SK-N-MC (cell line): ENCODE results near the gene RPL14.

Source experiments
- FOXP2 ChIP-seq: optimal IDR thresholded peaks from 2 replicates; pipeline ENCODE3; 2011; ENCODE audit warnings: mild to moderate bottlenecking, moderate library complexity; ENCODE audit not compliant: insufficient read depth; ENCODE audit errors: extremely low read length, control extremely low read depth
- POLR2AphosphoS5 ChIP-seq: IDR thresholded peaks from 2 replicates; pipeline ENCODE4 v1.6.1; 2012; ENCODE audit warnings: mild to moderate bottlenecking, low read depth, low read length, borderline replicate concordance

GRCh38 chr3:40453933-40454332 lies 3.2 kb upstream of the RPL14 start:
- no peak for TF ChIP-seq POLR2AphosphoS5
- TF ChIP-seq FOXP2, result no peak
